ENCODE measurements around the gene SOAT2. TPM values are rescaled to one million over a fixed set of nuclear protein-coding genes. Genes with fewer than 3 reads are reported as not detected.

Gene SOAT2
- total RNA-seq, 1 donor from 2014 or later: not detected

Other genes with a start within 250 kb of the SOAT2 start
- gene KRT8, start 198.4 kb upstream of the SOAT2 start, total RNA-seq: 8.7 and 10.4 TPM in 2 replicates
- 167 and 191 TPM in 2 replicates for gene KRT18, start 154.4 kb upstream of the SOAT2 start, total RNA-seq
- gene EIF4B, start 97.0 kb upstream of the SOAT2 start, total RNA-seq: 834 and 1,072 TPM in 2 replicates
- 16.7 and 26.7 TPM in 2 replicates for gene TNS2, start 53.4 kb upstream of the SOAT2 start, total RNA-seq
- gene SPRYD3, start 24.1 kb upstream of the SOAT2 start, total RNA-seq: 9.8 and 15.4 TPM in 2 replicates
- gene IGFBP6, start 5.8 kb upstream of the SOAT2 start, total RNA-seq: 2.7 and 6.9 TPM in 2 replicates
- 10.7 and 11.8 TPM in 2 replicates for gene ZNF740, start 77.2 kb downstream of the SOAT2 start, total RNA-seq
- 2.6 and 5.1 TPM in 2 replicates for gene CSAD, start 77.4 kb downstream of the SOAT2 start, total RNA-seq
- gene ITGB7, start 103.8 kb downstream of the SOAT2 start, total RNA-seq: 0.25 TPM in 1 of 2 replicates, not detected in the other
- 11.9 and 13.1 TPM in 2 replicates for gene RARG, start 128.7 kb downstream of the SOAT2 start, total RNA-seq
- gene ESPL1, start 164.8 kb downstream of the SOAT2 start, total RNA-seq: 4.2 and 6.0 TPM in 2 replicates
- 350 and 426 TPM in 2 replicates for gene PFDN5, start 192.1 kb downstream of the SOAT2 start, total RNA-seq
- 29.5 and 36.0 TPM in 2 replicates for gene MYG1, start 196.2 kb downstream of the SOAT2 start, total RNA-seq
- 31.8 and 31.9 TPM in 2 replicates for gene AAAS, start 218.1 kb downstream of the SOAT2 start, total RNA-seq
- not detected in 2 replicates for gene SP7, start 232.9 kb downstream of the SOAT2 start, total RNA-seq